Stimulated activated CD4-positive, alpha-beta T cell treated with anti-CD3 and anti-CD28 coated beads, Interleukin-15, amount 100 ng/mL, for 24 hours (primary cell): ENCODE measurements around the gene FADS6.

Experiments
- DNase-seq: peaks from one replicate; pipeline ENCODE4 v3.0.0-alpha.2; 2020

FADS6 gene

GRCh38 chr17:74892974-74893911 is at the start of gene FADS6:
FADS6 (minus strand) TSS chr17:74893633; CDS start chr17:74893595, 38 bp downstream.
- peak; percentile 23 for DNase-seq

GRCh38 chr17:74941128-74941725 is 47.8 kb upstream of the FADS6 start:
- DNase-seq, result no peak

GRCh38 chr17:74939534-74939933 is 46.1 kb upstream of the FADS6 start:
- no peak for DNase-seq

- no peak for DNase-seq
Measured at GRCh38 chr17:74938194-74938950, 44.9 kb upstream of the FADS6 start.

- no peak for DNase-seq
Measured at GRCh38 chr17:74937064-74938051, 43.9 kb upstream of the FADS6 start.

- DNase-seq, result no peak
Measured at GRCh38 chr17:74936470-74936799, 43.0 kb upstream of the FADS6 start.

GRCh38 chr17:74935585-74936469 is 42.4 kb upstream of the FADS6 start, which contains the start of gene OTOP3:
OTOP3 (plus strand) TSS chr17:74935898; CDS start chr17:74935922, 24 bp downstream.
- DNase-seq, result no peak

GRCh38 chr17:74935048-74935447 is 41.6 kb upstream of the FADS6 start:
- no peak for DNase-seq

- DNase-seq, result no peak
Measured at GRCh38 chr17:74930535-74931036, 37.2 kb upstream of the FADS6 start.

GRCh38 chr17:74928786-74929185 is 35.4 kb upstream of the FADS6 start:
- DNase-seq, result no peak

- DNase-seq, result no peak
Measured at GRCh38 chr17:74925242-74925641, 31.8 kb upstream of the FADS6 start.

GRCh38 chr17:74924250-74924948 is 31.0 kb upstream of the FADS6 start, which contains the start of gene OTOP2:
OTOP2 (plus strand) TSS chr17:74924273; CDS start chr17:74924633, 360 bp downstream.
- peak; percentile 24 for DNase-seq

- DNase-seq, result peak; percentile 84
Measured at GRCh38 chr17:74923538-74924249, 30.3 kb upstream of the FADS6 start.

- DNase-seq, result no peak
Measured at GRCh38 chr17:74922694-74923537, 29.5 kb upstream of the FADS6 start, which contains the start of gene USH1G. USH1G (minus strand) TSS chr17:74923255; CDS start chr17:74923073, 182 bp downstream.

GRCh38 chr17:74922172-74922571 is 28.7 kb upstream of the FADS6 start:
- DNase-seq, result no peak

- DNase-seq, result no peak
Measured at GRCh38 chr17:74921769-74922168, 28.3 kb upstream of the FADS6 start.

GRCh38 chr17:74921026-74921681 is 27.7 kb upstream of the FADS6 start:
- DNase-seq, result no peak

GRCh38 chr17:74920642-74921025 is 27.2 kb upstream of the FADS6 start:
- DNase-seq, result no peak
